ENCODE results near the gene RBM34. TPM values are rescaled to one million over a fixed set of nuclear protein-coding genes. Genes with fewer than 3 reads are reported as not detected.

The RBM34 gene
- total and polyA plus RNA-seq, 8 donors, result 13.5 to 45.1 (median 27.7) TPM

- TF ChIP-seq, protein P1, sequence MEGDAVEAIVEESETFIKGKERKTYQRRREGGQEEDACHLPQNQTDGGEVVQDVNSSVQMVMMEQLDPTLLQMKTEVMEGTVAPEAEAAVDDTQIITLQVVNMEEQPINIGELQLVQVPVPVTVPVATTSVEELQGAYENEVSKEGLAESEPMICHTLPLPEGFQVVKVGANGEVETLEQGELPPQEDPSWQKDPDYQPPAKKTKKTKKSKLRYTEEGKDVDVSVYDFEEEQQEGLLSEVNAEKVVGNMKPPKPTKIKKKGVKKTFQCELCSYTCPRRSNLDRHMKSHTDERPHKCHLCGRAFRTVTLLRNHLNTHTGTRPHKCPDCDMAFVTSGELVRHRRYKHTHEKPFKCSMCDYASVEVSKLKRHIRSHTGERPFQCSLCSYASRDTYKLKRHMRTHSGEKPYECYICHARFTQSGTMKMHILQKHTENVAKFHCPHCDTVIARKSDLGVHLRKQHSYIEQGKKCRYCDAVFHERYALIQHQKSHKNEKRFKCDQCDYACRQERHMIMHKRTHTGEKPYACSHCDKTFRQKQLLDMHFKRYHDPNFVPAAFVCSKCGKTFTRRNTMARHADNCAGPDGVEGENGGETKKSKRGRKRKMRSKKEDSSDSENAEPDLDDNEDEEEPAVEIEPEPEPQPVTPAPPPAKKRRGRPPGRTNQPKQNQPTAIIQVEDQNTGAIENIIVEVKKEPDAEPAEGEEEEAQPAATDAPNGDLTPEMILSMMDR (IDR thresholded peaks at IDR 0.05), result no peak
- FAIRE-seq, result no peak
- no peaks in the 10 kb centered on the region for H3K9me3 ChIP-seq
- H3K27ac ChIP-seq, result no peak overlapping the region
- ATAC-seq, result no peak
- intact Hi-C loops (cut with DNase I), result no loop called here
- DNase-seq, result no peak
- H3K4me3 ChIP-seq, result no peak overlapping the region
- peaks cover 0 to 32% (median 0%) of the 10 kb centered on the region in 3 donors for H3K36me3 ChIP-seq
- 89 to 93% methylated on average over 4 of the region's 4 CpGs for WGBS, 2 donors
- H3K27me3 ChIP-seq, result no peaks in the 10 kb centered on the region
- no peaks in the 10 kb centered on the region for H3K4me1 ChIP-seq
Observed at GRCh38 chr1:235147269-235147668, 13.8 kb downstream of the RBM34 start.

DNA sequence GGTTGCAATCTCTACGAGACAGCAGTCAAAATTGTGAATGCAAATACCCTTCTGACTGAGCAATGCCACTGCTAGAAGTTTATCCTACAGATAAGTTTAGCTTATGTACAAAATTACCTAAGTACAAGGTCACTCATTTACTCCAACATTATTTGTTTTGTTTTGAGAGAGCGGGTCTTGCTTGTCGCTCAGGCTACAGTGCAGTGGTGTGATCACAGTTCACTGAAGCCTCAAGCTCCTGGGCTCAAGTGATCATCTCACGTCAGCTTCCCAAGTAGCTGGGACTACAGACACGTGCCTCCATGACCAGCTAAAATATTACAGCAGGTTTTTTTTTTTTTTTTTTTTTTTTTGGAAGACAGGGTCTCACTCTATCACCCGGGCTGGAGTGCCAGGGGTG, 15.4 kb downstream of the RBM34 start:
- no peak overlapping the region for H3K27ac ChIP-seq
- DNase-seq, result no peak
- no peaks in the 10 kb centered on the region for H3K27me3 ChIP-seq
- TF ChIP-seq, protein P1 (IDR thresholded peaks at IDR 0.05), result no peak
- H3K4me1 ChIP-seq, result no peaks in the 10 kb centered on the region
- ATAC-seq, result no peak
- WGBS, 2 donors, result 77 to 84% methylated on average over 6 of the region's 6 CpGs
- no peak overlapping the region for H3K4me3 ChIP-seq
- peaks cover 0 to 26% (median 0%) of the 10 kb centered on the region in 3 donors for H3K36me3 ChIP-seq
- intact Hi-C loops (cut with DNase I), result no loop called here
- H3K9me3 ChIP-seq, result no peaks in the 10 kb centered on the region
- no peak for FAIRE-seq

- TF ChIP-seq, protein P1 (IDR thresholded peaks at IDR 0.05), result no peak
- Histone ChIP-seq H3K4me1 (no peaks in the 10 kb centered on the region), H3K9me3 (no peaks in the 10 kb centered on the region), H3K4me3 (no peak overlapping the region), H3K27me3 (no peaks in the 10 kb centered on the region), H3K27ac (no peak overlapping the region), H3K36me3 (peaks cover 0 to 29% (median 3%) of the 10 kb centered on the region in 3 donors)
- DNase-seq, result no peak
- no peak for ATAC-seq
- no peak for FAIRE-seq
- 95 to 97% methylated on average over 4 of the region's 4 CpGs for WGBS, 2 donors
- intact Hi-C loops (cut with DNase I), result no loop called here
Observed at GRCh38 chr1:235142991-235143390, 18.1 kb downstream of the RBM34 start.

DNA sequence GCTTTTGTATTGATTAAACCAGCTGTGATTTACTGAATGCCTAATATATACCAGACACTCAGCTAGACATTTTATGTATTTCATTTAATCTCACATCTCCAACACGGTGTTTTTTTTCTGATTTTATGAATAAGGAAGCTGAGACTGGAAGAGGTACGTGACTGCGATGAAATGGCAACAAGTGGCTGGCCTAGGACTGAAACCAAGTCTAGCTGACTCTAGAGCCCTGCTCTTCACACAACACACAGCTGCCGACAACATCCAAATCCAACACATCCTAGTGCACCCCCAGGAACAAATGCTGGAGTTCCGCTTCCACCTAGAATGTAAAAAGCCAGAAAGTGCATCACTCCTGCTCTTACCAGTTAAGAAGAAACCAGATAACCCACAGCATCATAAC, 21.7 kb downstream of the RBM34 start:
- H3K9me3 ChIP-seq, result no peaks in the 10 kb centered on the region
- no peak overlapping the region for H3K4me3 ChIP-seq
- ATAC-seq, result no peak
- FAIRE-seq, result no peak
- DNase-seq, result no peak
- no peak overlapping the region for H3K27ac ChIP-seq
- intact Hi-C loops (cut with DNase I), result no loop called here
- peaks cover 0 to 3% (median 0%) of the 10 kb centered on the region in 3 donors for H3K4me1 ChIP-seq
- TF ChIP-seq, protein P1 (IDR thresholded peaks at IDR 0.05), result no peak
- peaks cover 0 to 26% (median 12%) of the 10 kb centered on the region in 3 donors for H3K36me3 ChIP-seq
- no peaks in the 10 kb centered on the region for H3K27me3 ChIP-seq
- 94 to 97% methylated on average over 5 of the region's 5 CpGs for WGBS, 2 donors

DNA sequence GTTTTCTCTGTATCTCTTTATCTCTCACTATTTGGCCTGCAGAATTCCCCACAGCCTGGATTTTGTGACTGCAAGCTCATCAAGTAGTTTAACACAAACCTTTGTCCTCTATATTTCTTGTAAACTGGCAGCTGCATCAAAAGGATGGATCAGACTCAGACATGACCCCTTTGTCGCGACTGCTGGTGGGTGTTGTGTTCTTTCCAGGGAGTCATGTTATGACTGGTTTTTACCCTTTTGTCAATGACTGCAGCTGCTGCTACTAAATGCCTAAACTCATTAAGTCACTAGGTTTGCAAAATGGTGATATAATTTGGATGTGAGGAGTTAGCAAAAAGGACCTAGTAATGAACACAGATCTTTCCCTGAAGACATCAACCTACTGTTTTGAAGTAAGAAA, 22.2 kb downstream of the RBM34 start:
- 84 to 90% methylated on average over 2 of the region's 2 CpGs for WGBS, 2 donors
- no peaks in the 10 kb centered on the region for H3K9me3 ChIP-seq
- no peaks in the 10 kb centered on the region for H3K27me3 ChIP-seq
- peaks cover 0 to 3% (median 0%) of the 10 kb centered on the region in 3 donors for H3K4me1 ChIP-seq
- intact Hi-C loops (cut with DNase I), result no loop called here
- no peak for DNase-seq
- H3K36me3 ChIP-seq, result peaks cover 0 to 31% (median 12%) of the 10 kb centered on the region in 3 donors
- no peak overlapping the region for H3K27ac ChIP-seq
- ATAC-seq, result no peak
- TF ChIP-seq, protein P1 (IDR thresholded peaks at IDR 0.05), result no peak
- FAIRE-seq, result no peak
- no peak overlapping the region for H3K4me3 ChIP-seq

All from pancreas (tissue), 10 donors.